G401.6 (cell line): ENCODE measurements around the gene PILRA.
"Not testable (repeated sequence)": the region's sequence is repeated elsewhere in the genome, so short reads cannot be mapped to it uniquely, and the experiment has no call there.

Experiments used
- FAIRE-seq: peaks from 2 replicates; lab custom pipeline; 2012; peaks lifted over from hg19 to GRCh38; lab: Jason Lieb, UNC

Gene PILRA

DNA sequence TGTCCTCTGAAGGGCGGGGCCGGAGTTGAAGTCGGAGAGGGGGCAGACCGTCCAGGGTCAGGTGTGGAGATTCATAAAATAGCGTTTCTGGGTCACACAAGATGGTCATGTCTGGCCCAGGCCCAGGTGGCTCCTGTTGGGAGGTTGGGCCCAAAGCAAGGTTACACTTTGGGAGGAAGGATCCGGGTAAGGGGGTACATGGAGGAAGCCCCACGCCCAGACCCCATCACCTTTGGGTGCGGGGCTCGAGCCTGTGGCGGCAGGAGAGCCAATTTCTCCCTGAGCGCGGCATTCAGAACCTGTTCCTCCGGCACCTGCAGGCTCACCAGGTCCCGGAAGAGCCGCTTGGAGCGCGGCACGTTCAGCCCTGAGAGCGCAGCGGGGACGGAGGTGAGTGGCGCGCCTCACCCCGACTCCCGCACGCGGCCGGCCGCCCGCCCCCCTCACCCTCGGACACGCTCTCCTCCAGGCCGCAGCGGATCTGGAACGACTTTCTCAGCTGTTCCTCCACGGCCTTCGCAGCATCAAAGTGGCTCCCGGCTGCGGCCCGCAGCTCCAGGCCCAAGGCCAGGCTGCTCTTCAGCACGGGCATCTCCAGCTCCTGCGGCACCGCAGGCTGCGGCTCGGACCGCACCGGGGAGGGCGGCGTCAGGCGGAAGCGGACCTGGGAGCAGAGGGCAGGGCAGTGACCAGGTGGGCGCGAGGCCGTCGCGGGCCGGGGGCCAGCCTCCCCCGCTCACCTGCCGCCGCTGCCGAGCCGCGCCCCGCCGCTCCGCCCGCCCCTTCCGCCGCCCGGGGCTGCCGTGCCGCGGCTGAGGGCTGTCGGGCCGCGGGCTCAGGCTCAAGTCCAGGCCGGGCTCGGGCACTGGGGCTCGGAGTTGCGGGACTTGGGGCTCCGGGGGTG, 62.4 kb downstream of the PILRA start:
- FAIRE-seq, result no peak

DNA sequence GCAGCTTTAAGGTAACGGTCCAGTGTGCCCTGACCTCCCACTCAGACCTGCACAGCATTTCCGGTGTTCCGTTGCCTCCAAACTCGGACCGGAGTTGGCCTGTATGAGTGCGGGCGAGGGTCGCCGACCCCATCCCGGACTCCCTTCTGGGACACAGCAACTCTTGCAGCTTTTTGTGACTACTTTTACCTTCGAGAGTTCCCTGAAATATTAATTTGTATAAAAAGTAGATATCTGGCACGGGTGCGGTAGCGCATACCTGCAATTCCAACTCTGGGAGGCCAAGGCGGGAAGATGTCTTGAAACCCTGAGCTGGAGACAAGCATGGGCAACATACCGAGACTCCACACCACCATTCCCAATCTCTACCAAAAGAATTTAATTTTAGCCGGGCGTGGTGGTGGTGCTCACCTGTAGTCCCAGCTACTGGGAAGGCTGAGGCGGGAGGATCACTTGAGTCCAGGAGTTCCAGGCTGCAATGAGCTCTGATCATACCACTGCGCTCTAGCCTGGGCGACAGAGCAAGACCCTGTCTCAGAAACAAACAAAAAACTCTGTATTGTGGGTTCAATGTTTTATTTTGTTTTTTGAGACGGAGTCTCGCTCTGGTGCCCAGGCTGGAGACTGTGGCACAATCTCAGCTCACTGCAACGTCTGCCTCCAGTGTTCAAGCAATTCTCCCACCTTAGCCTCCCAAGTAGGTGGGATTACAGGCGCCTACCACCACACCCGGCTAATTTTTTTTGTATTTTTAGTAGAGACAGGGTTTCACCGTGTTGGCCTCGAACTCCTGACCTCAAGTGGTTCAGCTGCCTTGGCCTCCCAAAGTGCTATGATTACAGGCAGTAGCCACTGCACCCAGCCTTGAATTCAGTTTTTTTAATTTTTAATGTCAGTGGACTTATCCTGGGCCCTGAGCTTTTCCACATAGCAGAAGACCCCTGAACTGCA, 64.1 kb downstream of the PILRA start:
- FAIRE-seq, result no peak

DNA sequence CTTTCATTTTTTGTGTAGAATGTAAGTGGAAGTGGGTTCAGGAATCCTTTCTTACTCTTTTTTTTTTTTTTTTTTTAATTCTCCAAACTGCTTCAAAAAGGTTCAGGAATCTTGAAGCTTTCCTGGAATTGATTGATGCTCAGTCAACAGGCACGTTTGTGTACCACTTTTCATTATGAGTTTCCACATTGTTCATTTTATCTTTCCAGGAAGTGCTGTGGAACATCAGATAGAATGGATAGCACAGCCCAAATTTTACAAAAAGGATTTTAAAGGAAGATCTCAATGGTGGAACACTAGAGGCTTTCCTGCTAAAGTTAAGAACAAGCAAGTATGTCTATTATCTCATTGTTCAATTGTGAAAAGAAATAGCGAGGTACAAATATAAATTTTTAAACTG, 64.9 kb downstream of the PILRA start:
- FAIRE-seq, result no peak

DNA sequence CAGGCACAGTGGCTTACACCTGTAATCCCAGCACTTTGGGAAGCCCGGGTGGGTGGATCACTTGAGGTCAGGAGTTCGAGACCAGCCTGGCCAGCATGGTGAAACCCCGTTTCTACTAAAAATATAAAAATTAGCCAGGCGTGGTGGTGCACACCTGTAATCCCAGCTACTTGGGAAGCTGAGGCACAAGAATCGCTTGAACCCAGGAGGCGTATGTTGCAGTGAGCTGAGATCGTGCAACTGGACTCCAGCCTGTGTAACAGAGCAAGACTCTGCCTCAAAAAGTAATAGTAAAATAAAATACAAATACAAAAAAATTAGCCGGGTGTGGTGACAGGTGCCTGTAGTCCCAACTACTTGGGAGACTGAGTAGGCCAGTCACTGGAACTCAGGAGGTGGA, 65.4 kb downstream of the PILRA start:
- not testable (repeated sequence) for FAIRE-seq

DNA sequence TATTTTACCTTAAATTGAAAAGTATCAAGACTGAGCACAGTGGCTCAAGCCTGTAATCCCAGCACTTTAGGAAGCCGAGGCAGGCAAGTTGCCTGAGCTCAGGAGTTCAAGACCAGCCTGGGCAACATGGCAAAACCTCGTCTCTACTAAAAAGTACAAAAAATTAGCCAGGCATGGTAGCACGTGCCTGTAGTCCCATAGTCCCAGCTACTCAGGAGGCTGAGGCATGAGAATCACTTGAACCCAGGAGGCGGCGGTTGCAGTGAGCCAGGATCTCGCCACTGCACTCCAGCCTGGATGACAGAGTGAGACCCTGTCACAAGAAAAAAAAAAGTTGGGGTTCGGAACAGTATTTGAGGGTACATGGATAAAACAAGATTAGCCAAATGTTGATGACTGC, 66.0 kb downstream of the PILRA start:
- FAIRE-seq, result not testable (repeated sequence)

DNA sequence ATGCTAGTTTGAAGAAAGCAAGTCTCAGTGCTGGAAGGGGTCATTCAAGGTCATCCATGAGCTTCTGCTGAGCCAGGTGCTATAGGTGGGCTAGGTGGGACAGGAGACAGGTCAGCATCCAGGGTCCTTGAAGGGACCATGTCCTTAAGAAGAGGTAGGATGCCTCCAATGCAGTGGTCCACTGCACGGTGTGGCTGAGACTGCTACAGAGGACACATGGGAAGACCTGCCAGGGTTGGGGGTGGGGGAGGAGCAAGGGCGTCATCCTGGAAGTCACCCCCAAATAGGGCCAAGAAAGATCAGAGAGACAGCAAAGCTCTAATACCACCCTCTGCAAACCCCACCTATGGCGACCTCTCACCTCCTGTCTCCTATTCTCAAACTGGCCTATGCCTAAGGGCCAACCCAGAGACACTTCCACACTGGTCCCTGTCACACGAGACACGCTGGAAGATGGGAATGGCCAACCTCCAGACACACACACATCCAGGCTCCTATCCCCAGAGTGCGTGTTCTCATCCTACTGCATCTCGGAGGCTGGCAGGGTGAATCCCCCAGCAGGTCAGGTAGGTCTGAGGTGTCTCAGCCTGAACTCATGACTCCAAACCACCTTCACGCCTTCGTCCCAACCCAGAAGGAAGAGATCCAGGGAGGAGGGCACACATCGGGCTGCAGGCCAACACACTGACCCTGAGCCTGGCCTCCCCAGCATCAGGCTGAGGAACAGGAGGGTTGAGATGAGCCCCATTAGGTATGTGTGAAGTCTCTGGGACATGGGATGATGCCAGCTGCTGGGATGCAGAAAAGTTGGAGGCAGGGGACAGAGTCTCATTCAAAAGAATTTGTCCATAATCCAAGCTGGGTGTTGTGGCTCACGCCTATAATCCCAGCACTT, 68.6 kb downstream of the PILRA start:
- no peak for FAIRE-seq

DNA sequence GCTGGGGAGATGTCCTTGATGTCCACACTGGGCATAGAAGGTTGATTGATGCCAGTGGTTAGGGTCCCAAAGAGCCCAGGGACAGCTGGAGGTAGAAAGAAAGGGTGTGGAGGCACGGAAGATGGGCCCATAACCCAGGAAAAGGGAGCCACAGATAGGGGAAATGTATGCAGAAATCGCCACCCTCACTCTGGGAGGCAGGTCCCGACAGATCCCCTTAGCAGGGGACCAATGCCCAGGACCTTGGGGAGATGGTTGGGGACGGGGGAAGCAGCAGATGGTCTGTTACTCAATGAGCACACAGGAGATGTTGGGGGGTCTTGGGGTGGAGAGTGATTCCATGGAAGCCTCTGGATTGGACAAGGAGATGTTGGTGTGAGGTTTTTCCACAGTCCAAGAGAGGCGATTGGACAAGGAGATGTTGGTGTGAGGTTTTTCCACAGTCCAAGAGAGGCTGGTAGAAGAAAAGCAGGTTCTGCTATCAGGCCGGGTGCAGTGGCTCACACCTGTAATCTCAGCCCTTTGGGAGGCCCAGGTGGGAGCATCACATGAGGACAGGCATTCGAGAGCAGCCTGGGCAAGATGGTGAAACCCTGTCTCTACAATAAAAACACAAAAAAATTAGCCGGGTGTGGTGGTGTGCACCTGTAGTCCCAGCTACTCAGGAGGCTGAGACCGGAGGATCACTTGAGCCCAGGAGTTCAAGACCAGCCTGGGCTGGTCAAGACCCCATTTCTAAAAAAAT, 70.0 kb downstream of the PILRA start:
- FAIRE-seq, result no peak

DNA sequence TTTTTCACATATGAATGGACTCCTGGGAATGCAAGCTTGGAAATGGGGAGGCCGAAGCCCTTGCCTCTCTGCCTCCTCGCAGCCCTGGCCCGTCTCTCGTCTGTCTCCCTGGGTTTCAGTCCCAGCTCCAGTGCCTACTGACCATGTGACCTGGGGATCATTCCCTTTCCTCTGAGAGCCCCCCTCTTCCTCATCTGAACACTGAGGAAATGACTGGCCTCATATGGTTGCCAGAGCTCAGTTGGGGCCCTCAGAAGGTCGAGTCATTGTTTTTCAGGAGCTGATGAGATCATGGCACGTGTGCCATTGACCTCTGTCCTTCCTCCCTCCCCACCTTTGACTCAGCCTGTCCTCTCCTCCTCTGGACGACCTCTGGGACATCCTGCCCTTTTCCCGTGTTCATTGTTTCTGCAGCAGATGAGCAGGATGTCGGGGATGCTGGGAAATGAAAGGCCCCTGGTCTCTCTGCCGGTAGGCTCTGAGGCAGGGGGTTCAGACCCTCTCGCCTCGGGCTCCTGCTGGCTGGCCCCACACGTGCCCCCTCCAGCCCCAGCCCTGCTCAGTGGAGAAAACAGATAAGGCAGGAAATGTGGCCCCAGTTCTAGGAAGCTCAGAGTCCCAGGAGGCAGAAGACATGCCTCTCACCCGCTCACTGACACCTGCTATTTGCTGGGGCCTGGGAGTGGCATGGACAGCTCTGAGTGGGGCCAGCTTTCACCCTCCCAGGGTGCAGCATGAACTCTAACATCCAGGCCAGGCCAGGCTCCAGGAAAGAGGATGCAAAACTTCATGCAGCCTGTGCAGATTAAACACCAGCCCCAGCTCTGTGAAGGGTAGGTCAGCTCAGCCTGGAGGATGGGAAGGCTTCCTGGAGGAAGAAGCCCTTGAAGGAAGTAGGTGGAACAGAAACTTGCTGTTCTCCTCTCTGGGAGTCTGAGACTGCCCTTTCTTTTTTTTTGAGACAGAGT, 71.3 kb downstream of the PILRA start:
- no peak for FAIRE-seq

DNA sequence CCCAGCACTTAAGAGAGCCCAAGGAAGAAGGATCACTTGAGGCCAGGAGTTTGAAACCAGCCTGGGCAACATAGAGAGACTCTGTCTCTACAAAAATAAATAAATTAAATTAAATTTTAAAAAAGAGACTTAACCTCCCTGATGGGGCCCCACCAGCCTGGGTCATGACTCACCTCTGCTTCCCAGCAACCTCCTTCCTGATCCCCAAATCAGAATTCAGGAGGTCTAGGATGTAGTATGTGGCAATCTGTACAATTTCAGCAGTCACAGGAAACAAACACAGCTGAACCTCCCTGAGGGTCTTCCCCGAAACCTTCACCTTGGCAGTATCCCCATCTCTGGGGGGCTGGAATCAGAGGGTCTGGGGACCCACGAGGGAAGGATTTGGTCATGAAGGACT, 72.8 kb downstream of the PILRA start:
- no peak for FAIRE-seq

DNA sequence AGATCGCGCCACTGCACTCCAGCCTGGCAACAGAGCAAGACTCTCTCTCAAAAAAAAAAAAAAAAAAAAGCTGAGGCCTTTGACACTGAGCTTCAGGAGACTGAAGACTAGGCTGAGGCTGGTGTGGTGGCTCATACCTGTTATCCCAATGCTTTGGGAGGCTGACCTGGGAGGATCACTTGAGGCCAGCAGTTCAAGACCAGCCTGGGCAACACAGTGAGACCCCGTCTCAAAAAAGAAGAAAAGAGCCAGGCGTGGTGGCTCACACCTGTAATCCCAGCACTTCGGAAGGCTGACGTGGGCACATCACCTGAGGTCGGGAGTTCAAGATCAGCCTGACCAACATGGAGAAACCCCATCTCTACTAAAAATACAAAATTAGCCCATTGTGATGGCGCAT, 74.1 kb downstream of the PILRA start:
- FAIRE-seq, result not testable (repeated sequence)

DNA sequence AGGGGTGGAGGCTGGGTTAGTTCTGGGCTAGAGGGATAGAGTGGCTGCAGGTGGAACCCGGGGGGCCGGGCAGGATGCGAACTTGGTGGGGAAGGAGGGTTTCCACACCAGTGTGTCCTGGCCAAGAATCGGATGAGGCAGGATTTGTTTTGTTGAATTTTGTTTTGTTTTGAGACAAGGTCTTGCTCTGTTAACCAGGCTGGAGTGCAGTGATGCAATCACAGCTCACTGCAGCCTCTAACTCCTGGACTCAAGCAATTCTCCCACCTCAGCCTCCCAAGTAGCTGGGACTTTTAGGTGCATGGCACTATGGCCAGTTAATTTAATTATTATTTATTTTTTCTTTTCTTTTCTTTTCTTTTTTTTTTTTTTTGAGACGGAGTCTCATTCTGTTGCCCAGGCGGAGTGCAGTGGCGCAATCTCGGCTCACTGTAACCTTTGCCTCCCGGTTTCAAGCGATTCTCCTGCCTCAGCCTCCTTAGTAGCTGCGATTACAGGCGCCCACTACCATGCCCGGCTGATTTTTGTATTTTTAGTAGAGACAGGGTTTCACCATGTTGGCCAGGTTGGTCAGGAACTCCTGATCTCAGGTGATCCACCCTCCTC, 76.0 kb downstream of the PILRA start:
- FAIRE-seq, result no peak
